ENCODE data around the gene BBC3.
"Not testable (repeated sequence)": the region's sequence is repeated elsewhere in the genome, so short reads cannot be mapped to it uniquely, and the experiment has no call there.

The BBC3 gene, protein sequence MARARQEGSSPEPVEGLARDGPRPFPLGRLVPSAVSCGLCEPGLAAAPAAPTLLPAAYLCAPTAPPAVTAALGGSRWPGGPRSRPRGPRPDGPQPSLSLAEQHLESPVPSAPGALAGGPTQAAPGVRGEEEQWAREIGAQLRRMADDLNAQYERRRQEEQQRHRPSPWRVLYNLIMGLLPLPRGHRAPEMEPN

GRCh38 chr19:47230921-47231214 lies at the start of gene BBC3:
BBC3 (minus strand) TSS chr19:47231199; CDS start chr19:47228431, 2,768 bp downstream.
- no peaks in the 10 kb centered on the region for H3K36me3 Mint-ChIP-seq (ENCODE audit: low read depth)
- H3K27me3 Mint-ChIP-seq (ENCODE audit: low read depth): peaks cover 1% of the 10 kb centered on the region
- H3K27ac Mint-ChIP-seq: peak within 1 kb of the TSS; percentile 88
- H3K4me1 Mint-ChIP-seq (ENCODE audit: low read depth): peaks cover 18% of the 10 kb centered on the region
- H3K9me3 Mint-ChIP-seq: no peaks in the 10 kb centered on the region
- peak within 1 kb of the TSS; percentile 84 for H3K4me3 Mint-ChIP-seq

DNA sequence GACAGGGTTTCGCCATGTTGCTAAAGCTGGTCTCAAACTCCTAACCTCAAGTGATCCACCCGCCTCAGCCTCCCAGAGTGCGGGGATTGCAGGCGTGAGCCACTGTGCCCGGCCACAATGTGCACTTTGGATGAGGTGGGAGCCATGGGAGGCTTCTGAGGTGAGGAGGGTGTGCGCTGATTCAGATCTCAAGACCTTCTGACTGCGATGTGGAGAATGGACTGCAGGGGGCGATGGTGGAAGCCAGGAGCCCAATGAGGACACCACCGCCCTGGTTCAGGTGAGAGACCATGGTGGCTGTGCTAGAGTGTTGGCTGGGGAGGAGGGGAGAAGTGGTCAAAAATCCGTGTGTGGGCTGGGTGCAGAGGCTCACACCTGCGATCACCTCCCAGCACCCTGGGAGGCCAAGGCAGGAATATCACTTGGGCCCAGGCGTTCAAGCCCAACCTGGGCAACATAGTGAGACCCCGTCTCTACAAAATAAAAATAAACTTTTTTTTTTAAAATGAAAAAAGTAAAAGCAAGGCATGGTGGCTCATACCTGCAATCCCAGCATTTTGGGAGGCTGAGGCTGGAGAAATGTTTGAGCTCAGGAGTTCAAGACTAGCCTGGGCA lies 49.3 kb upstream of the BBC3 start:
- Mint-ChIP-seq H3K4me1 (ENCODE audit: low read depth) (peaks cover 11% of the 10 kb centered on the region), H3K4me3 (no peak overlapping the region), H3K27ac (no peak overlapping the region), H3K9me3 (no peaks in the 10 kb centered on the region), H3K27me3 (ENCODE audit: low read depth) (no peaks in the 10 kb centered on the region), H3K36me3 (ENCODE audit: low read depth) (peaks cover 6% of the 10 kb centered on the region)

DNA sequence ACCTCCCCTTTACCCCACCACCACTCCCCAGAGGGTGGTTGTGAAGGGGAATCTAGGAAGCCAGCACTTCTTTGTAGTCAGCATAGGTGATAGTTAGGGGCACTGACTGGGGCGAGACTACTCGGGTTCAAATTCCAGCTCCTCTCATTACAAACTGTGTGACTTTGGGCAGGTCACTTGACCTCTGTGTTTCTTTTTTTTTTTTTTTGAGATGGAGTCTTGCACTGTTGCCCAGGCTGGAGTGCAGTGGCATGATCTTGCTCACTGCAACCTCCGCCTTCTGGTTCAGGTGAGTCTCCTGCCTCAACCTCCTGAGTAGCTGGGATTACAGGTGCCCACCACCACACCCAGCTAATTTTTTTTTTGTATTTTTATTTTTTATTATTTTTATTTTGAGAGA lies 45.5 kb upstream of the BBC3 start:
- H3K27me3 Mint-ChIP-seq (ENCODE audit: low read depth); H3K4me3 Mint-ChIP-seq; H3K27ac Mint-ChIP-seq; H3K36me3 Mint-ChIP-seq (ENCODE audit: low read depth); H3K9me3 Mint-ChIP-seq: not testable (repeated sequence)
- peaks cover 16% of the 10 kb centered on the region for H3K4me1 Mint-ChIP-seq (ENCODE audit: low read depth)

DNA sequence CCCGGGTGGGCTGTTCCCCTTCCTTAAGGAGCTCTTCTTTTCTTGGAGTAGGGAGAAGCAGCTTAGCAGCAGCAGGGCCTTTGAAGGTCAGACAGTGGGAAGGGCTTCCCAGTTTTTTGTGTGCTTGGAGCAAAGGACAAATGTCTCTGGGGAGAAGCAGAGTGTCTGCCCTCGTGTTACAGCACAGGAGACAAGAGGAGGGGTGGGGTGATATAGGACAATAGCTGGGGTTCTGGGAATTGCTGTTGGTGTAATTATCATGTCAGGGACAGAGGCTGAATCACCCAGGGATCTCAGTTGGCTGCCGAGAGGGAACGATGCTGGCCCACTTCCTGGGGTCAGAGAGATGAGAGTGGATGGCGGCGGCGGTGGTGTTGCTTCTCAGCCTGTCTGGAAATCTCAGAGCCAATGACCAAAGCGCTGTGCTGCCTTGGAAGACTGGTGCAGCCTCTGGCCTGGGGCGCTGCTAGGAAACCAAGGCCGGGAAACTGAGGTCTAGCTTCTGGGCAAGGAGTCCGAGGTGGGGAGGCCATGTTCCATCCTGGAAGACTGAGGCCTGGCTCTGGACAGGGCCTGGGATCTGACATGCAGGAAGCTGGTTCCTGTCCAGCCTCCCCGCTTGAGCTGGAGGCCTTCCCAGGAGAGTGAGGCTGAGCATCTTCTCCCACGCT lies 44.9 kb upstream of the BBC3 start:
- Mint-ChIP-seq H3K4me3 (peak overlapping the region; percentile 62), H3K36me3 (ENCODE audit: low read depth) (peaks cover 9% of the 10 kb centered on the region), H3K4me1 (ENCODE audit: low read depth) (peaks cover 16% of the 10 kb centered on the region), H3K27me3 (ENCODE audit: low read depth) (no peaks in the 10 kb centered on the region), H3K9me3 (no peaks in the 10 kb centered on the region), H3K27ac (peak overlapping the region; percentile 43)

GRCh38 chr19:47274891-47275761 lies 44.1 kb upstream of the BBC3 start:
- H3K4me1 Mint-ChIP-seq (ENCODE audit: low read depth): peaks cover 16% of the 10 kb centered on the region
- H3K36me3 Mint-ChIP-seq (ENCODE audit: low read depth): peaks cover 15% of the 10 kb centered on the region
- H3K27me3 Mint-ChIP-seq (ENCODE audit: low read depth): no peaks in the 10 kb centered on the region
- peak overlapping the region; percentile 62 for H3K4me3 Mint-ChIP-seq
- no peaks in the 10 kb centered on the region for H3K9me3 Mint-ChIP-seq
- H3K27ac Mint-ChIP-seq: peak overlapping the region; percentile 43

DNA sequence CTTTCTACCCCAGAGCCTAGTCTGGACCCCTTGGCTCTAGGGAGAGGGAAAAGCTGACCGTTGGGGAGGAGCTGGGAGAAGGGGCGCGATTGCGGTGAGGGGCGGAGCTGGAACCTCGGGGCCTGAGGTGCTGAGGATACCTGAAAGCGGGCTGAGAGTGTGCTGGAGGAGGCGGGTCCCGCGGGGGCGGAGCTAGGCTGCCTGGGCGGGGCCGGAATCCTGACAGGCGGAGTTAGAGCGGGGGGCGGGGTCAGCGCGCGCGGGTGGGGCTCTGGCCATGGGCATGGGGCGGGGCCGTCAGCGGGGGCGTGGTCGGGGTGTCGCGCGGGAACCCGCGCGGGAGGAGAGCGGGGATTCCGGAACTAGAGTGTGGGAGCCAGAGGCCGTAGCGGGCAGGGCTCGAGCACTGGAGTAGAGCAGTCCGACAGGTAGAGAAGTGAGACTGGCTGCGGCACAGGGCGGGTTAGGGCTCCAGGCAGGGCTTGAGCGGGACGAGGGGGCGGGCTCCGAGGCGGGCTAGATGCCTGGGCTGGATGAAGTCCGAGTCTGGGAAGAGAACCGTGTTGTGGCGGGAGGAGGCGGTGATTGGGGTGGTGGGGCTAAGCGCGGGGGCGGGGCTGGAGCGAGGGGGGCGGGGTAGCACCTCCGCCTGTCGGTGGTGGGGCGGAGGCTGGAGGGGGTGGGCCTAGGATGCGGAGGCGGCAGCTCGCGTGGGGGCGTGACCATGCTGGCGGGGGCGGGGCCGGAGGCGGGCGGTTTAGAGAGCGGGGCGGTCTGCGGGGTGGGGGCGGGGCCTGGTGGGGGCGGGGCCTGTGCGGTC lies 43.3 kb upstream of the BBC3 start, which contains the start of gene INAFM1:
Gene INAFM1, plus strand, starts transcription at position 815 of the 820 bp plus-strand sequence. CDS start 35 bp downstream, outside the sequence.
- Mint-ChIP-seq H3K27me3 (ENCODE audit: low read depth) (no peaks in the 10 kb centered on the region), H3K9me3 (no peaks in the 10 kb centered on the region), H3K36me3 (ENCODE audit: low read depth) (peaks cover 18% of the 10 kb centered on the region), H3K27ac (peak within 1 kb of the TSS; percentile 95), H3K4me1 (ENCODE audit: low read depth) (peaks cover 14% of the 10 kb centered on the region), H3K4me3 (peak within 1 kb of the TSS; percentile 90)

DNA sequence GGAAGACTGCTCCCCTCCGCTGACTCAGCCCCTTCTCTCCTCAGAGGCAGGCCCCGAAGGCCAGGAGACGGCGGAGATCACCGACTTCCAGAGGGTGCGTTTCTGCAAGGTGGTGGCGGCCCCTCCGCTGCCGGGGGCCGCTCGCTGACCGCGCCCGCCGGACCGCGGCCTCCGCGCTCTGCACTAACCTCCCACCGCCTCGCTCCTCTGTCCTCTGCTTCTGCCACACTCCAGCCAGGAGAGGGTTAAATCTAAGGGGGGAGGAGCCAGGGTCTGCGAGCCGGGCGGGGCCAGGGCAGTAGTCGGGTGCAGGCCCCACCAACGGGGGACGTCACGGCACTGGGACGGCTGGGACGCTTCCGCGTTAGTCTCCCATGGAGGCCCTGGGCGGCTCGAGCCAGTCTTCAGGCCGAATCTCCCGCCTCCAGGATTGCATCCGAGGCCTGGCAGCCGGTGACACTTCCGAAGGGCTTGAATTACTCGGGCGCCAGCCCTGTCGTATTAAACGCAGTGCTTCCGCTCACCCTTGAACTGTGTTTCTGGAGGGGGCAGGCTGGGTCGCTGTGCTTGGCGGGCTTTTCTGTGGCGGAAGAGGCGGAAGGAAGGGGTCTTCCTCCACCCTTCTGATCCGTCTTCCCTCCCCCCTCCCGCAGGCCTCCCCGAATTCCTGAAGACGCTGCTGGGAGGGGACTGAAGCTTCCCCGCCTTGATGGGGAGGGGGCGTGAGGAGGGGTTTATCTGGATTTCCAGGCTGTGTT lies 42.5 kb upstream of the BBC3 start:
- H3K4me3 Mint-ChIP-seq: peak overlapping the region; percentile 90
- peak overlapping the region; percentile 95 for H3K27ac Mint-ChIP-seq
- no peaks in the 10 kb centered on the region for H3K9me3 Mint-ChIP-seq
- H3K36me3 Mint-ChIP-seq (ENCODE audit: low read depth): peaks cover 18% of the 10 kb centered on the region
- no peaks in the 10 kb centered on the region for H3K27me3 Mint-ChIP-seq (ENCODE audit: low read depth)
- H3K4me1 Mint-ChIP-seq (ENCODE audit: low read depth): peaks cover 14% of the 10 kb centered on the region

DNA sequence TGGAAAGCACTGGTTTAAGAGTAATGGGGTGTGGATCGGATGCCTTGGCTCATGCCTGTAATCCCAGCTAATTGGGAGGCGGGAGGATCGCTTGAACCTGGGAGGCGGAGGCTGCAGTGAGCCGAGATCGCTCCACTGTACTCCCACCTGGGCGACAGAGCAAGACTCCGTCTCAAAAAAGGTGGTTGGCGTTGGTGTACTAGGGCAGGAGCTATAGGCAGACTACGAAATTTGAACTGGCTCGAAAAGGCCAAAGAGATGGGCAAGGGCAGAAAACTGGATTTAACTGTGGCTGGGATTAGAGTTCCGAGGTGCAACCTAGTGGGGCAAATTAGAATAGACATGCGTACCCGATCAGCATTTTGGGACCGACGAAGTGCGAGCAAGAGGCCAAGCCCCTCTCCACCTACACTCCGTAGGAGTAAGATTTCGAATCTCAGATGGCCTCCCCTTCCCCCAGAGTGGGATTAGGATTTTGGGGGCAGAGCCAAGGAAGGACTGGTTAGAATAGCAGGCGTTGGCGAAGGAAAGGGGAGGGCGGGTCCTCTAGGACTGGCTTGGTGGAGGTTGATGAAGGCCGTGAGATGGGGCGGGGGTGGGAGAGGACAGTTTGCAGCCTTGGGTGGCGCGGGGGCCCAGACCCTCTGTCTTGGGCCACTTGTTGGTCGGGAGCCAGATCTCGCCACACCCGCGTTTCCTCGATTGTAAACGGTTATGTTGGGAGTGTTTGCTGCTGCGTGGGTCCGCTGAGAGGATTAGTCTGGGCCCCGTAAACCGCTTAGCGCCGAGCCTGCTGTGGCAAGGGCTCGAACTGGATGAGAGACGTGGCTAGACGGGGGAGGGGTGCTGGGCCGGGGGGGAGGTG lies 41.7 kb upstream of the BBC3 start:
- Mint-ChIP-seq H3K27me3 (ENCODE audit: low read depth) (no peaks in the 10 kb centered on the region), H3K36me3 (ENCODE audit: low read depth) (peaks cover 16% of the 10 kb centered on the region), H3K27ac (peak overlapping the region; percentile 80), H3K4me1 (ENCODE audit: low read depth) (peaks cover 11% of the 10 kb centered on the region), H3K4me3 (peak overlapping the region; percentile 90), H3K9me3 (no peaks in the 10 kb centered on the region)

DNA sequence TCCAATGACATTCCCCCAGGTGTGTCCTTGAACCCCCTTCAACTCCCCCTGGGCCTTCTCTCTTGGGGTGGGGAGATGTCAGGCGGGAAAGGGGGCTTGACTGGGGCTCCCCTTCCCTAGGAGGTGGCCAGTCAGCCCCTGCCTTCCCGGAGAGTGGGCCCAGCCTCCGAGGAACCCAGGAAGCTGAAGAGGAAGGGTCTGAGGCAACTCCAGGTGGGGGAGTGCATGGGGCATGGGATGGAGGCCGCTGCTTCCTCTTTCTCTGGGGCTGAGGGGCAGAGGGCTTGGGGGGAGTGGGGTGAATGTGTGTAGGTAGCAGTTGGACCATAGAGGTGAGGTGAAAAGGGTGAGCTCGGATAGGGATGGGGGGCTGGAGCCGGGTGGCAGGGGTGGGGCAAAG lies 41.0 kb upstream of the BBC3 start:
- H3K9me3 Mint-ChIP-seq: no peaks in the 10 kb centered on the region
- no peaks in the 10 kb centered on the region for H3K27me3 Mint-ChIP-seq (ENCODE audit: low read depth)
- H3K36me3 Mint-ChIP-seq (ENCODE audit: low read depth): peaks cover 18% of the 10 kb centered on the region
- no peak overlapping the region for H3K27ac Mint-ChIP-seq
- peaks cover 11% of the 10 kb centered on the region for H3K4me1 Mint-ChIP-seq (ENCODE audit: low read depth)
- H3K4me3 Mint-ChIP-seq: no peak overlapping the region

DNA sequence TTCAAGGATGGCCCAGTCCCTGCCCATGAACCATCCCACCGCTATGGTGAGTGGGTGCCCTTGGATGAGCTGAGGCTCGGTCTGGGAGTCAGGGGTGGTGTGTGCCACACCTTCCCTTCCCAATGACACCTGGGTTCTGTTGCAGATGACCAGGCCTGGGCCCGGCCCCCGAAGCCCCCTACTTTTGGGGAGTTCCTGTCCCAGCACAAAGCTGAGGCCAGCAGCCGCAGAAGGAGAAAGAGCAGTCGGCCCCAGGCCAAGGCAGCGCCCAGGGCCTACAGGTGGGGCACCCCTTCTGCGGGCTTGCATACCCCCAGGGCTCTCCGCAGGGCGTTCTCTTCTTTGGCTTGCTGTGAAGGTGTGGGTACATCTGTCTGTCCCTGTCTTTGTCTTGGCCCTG lies 39.4 kb upstream of the BBC3 start:
- peaks cover 6% of the 10 kb centered on the region for H3K4me1 Mint-ChIP-seq (ENCODE audit: low read depth)
- H3K36me3 Mint-ChIP-seq (ENCODE audit: low read depth): peaks cover 23% of the 10 kb centered on the region
- no peaks in the 10 kb centered on the region for H3K27me3 Mint-ChIP-seq (ENCODE audit: low read depth)
- no peak overlapping the region for H3K27ac Mint-ChIP-seq
- H3K9me3 Mint-ChIP-seq: no peaks in the 10 kb centered on the region
- H3K4me3 Mint-ChIP-seq: no peak overlapping the region

GRCh38 chr19:47269596-47269995 lies 38.6 kb upstream of the BBC3 start:
- H3K27ac Mint-ChIP-seq: peak overlapping the region; percentile 54
- H3K9me3 Mint-ChIP-seq: no peaks in the 10 kb centered on the region
- H3K4me3 Mint-ChIP-seq: no peak overlapping the region
- peaks cover 4% of the 10 kb centered on the region for H3K4me1 Mint-ChIP-seq (ENCODE audit: low read depth)
- H3K27me3 Mint-ChIP-seq (ENCODE audit: low read depth): no peaks in the 10 kb centered on the region
- peaks cover 25% of the 10 kb centered on the region for H3K36me3 Mint-ChIP-seq (ENCODE audit: low read depth)

DNA sequence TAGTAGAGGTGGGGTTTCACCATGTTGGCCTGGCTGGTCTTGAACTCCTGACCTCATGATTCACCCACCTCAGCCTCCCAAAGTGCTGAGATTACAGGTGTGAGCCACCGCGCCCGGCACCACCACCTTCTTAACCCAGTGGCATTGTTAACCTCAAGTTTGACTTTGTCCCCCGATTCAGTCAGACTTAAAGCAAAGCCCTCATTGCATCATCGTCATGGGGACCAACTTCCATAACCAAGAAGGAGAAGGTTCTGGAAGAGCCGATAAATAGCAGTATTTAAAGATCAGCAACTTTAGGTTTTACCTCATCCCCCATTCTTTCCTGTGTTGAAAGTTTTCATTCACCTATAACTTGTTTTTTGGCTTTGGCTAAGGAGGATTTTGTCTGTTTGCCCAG lies 37.0 kb upstream of the BBC3 start:
- Mint-ChIP-seq H3K27me3 (ENCODE audit: low read depth) (no peaks in the 10 kb centered on the region), H3K9me3 (no peaks in the 10 kb centered on the region), H3K27ac (no peak overlapping the region), H3K36me3 (ENCODE audit: low read depth) (peaks cover 29% of the 10 kb centered on the region), H3K4me1 (ENCODE audit: low read depth) (peaks cover 4% of the 10 kb centered on the region), H3K4me3 (no peak overlapping the region)

- Mint-ChIP-seq H3K27ac (no peak overlapping the region), H3K27me3 (ENCODE audit: low read depth) (no peaks in the 10 kb centered on the region), H3K4me3 (no peak overlapping the region), H3K9me3 (no peaks in the 10 kb centered on the region), H3K36me3 (ENCODE audit: low read depth) (peaks cover 32% of the 10 kb centered on the region), H3K4me1 (ENCODE audit: low read depth) (no peaks in the 10 kb centered on the region)
Measured at GRCh38 chr19:47267350-47267759, 36.4 kb upstream of the BBC3 start.
